HepG2 (cell line): ENCODE data around the gene NPBWR2. TPM values are rescaled to one million over a fixed set of nuclear protein-coding genes. Genes with fewer than 3 reads are reported as not detected.

ENCODE experiments used
- ELF4 ChIP-seq: sonication (generic); formaldehyde crosslinking; IDR thresholded peaks from 2 replicates; pipeline ENCODE4 v1.5.0; 2020; ENCODE audit warnings: missing genetic modification reagents, mild to moderate bottlenecking, moderate library complexity, borderline replicate concordance
- FOSL1 ChIP-seq: sonication (generic); formaldehyde crosslinking; IDR thresholded peaks from 2 replicates; pipeline ENCODE4 v1.9.0; 2021; ENCODE audit warnings: missing genetic modification reagents, borderline replicate concordance
- PAX8 ChIP-seq: sonication (generic); formaldehyde crosslinking; IDR thresholded peaks from 2 replicates; pipeline ENCODE4 v1.8.0; 2022; ENCODE audit warnings: mild to moderate bottlenecking, missing genetic modification reagents, borderline replicate concordance
- PITX1 ChIP-seq: sonication (generic); formaldehyde crosslinking; IDR thresholded peaks from 2 replicates; pipeline ENCODE4 v1.5.1; 2020; ENCODE audit warnings: mild to moderate bottlenecking, missing genetic modification reagents
- RCOR2 ChIP-seq: IDR thresholded peaks from 2 replicates; pipeline ENCODE4 v1.6.1; 2016; ENCODE audit warnings: missing biosample characterization, missing genetic modification reagents
- THYN1 ChIP-seq: sonication (generic); formaldehyde crosslinking; IDR thresholded peaks from 2 replicates; pipeline ENCODE4 v1.8.1; 2023; ENCODE audit warnings: low read depth, mild to moderate bottlenecking, moderate library complexity, missing genetic modification reagents, borderline replicate concordance
- ZNF101 ChIP-seq: sonication (generic); formaldehyde crosslinking; IDR thresholded peaks from 2 replicates; pipeline ENCODE4 v1.4.0; 2020; ENCODE audit warnings: mild to moderate bottlenecking, low read depth, missing genetic modification reagents, borderline replicate concordance
- ZNF232 ChIP-seq: sonication (generic); formaldehyde crosslinking; IDR thresholded peaks from 2 replicates; pipeline ENCODE4 v1.4.0; 2020; ENCODE audit warnings: missing genetic modification reagents, borderline replicate concordance
- ZNF3 ChIP-seq: IDR thresholded peaks from 2 replicates; pipeline ENCODE4 v1.7.0; 2017; ENCODE audit warnings: inconsistent platforms
- ZNF598 ChIP-seq: sonication (generic); formaldehyde crosslinking; IDR thresholded peaks from 2 replicates; pipeline ENCODE4 v1.5.1; 2020; ENCODE audit warnings: mild to moderate bottlenecking, missing genetic modification reagents, borderline replicate concordance
- ZNF746 ChIP-seq: sonication (generic); formaldehyde crosslinking; IDR thresholded peaks from 2 replicates; pipeline ENCODE4 v1.8.0; 2022; ENCODE audit warnings: mild to moderate bottlenecking, missing genetic modification reagents
- ZNF841 ChIP-seq: sonication (generic); formaldehyde crosslinking; IDR thresholded peaks from 2 replicates; pipeline ENCODE4 v1.8.1; 2023; ENCODE audit warnings: missing genetic modification reagents, borderline replicate concordance
- polyA plus RNA-seq, 8 experiments: library from polyadenylated mRNA; depleted of rRNA in 3 of 8; stranded (reverse) in 7 of 8; unstranded in 1 of 8; fragments of >200 nt; fragmentation: Illumina TruSeq in 4 of 8; extraction: Trizol in 4 of 8; gene quantifications; 2 replicates each; pipeline versions ENCODE4 v1.2.1 to v1.2.3, GENCODE V29; 2011 to 2016; ENCODE audit warnings: low read depth in 4 of 8, missing spikeins in 1 of 8, mixed read lengths in 1 of 8; ENCODE audit not compliant: insufficient read depth in 1 of 8
- total RNA-seq, 5 experiments: library from RNA; depleted of rRNA; stranded (reverse); fragments of >200 nt; fragmentation: Illumina TruSeq; extraction: Trizol; gene quantifications; 2 replicates each; pipeline ENCODE4 v1.2.3, GENCODE V29; 2016; ENCODE audit warnings: low read depth in 1 of 5
- TF ChIP-seq, protein P1 (sequence below): sonication (generic); formaldehyde crosslinking; IDR thresholded peaks from 2 replicates; pipeline ENCODE4 v1.4.0; 2020; ENCODE audit warnings: missing genetic modification reagents
- TF ChIP-seq, protein P2 (sequence below): sonication (generic); formaldehyde crosslinking; IDR thresholded peaks from 2 replicates; pipeline ENCODE4 v1.4.0; 2020; ENCODE audit warnings: missing genetic modification reagents, borderline replicate concordance
- TF ChIP-seq, protein P3 (sequence below): sonication (generic); formaldehyde crosslinking; IDR thresholded peaks from 2 replicates; pipeline ENCODE4 v1.8.1; 2023; ENCODE audit warnings: mild to moderate bottlenecking, missing genetic modification reagents
- TF ChIP-seq, protein P4 (sequence below): sonication (generic); formaldehyde crosslinking; conservative IDR thresholded peaks from 2 replicates; pipeline ENCODE4 v1.4.0; 2020; ENCODE audit warnings: missing genetic modification reagents
- TF ChIP-seq, protein P5 (sequence below): sonication (generic); formaldehyde crosslinking; IDR thresholded peaks from 2 replicates; pipeline ENCODE4 v1.5.1; 2020; ENCODE audit warnings: missing genetic modification reagents, mild to moderate bottlenecking, borderline replicate concordance

The NPBWR2 gene
- total and polyA plus RNA-seq, 2 of the 13 experiments (the other 11 are each of a cell fraction or from before 2014, with no cell fraction given) = not detected

DNA sequence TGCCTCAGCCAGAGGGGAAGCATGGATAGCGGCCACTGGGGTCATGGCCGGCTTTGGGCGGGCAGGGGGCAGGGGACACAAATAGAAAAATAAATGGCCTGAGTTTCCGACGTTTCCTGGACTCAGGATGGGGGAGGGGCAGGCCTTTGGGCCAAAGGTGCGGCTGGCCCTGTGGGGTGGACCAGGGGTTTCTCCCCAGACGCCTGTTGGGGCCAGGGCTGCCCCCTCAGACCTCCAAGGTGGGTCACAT is 50.8 kb downstream of the NPBWR2 start (continued):
- TF ChIP-seq, protein P1, sequence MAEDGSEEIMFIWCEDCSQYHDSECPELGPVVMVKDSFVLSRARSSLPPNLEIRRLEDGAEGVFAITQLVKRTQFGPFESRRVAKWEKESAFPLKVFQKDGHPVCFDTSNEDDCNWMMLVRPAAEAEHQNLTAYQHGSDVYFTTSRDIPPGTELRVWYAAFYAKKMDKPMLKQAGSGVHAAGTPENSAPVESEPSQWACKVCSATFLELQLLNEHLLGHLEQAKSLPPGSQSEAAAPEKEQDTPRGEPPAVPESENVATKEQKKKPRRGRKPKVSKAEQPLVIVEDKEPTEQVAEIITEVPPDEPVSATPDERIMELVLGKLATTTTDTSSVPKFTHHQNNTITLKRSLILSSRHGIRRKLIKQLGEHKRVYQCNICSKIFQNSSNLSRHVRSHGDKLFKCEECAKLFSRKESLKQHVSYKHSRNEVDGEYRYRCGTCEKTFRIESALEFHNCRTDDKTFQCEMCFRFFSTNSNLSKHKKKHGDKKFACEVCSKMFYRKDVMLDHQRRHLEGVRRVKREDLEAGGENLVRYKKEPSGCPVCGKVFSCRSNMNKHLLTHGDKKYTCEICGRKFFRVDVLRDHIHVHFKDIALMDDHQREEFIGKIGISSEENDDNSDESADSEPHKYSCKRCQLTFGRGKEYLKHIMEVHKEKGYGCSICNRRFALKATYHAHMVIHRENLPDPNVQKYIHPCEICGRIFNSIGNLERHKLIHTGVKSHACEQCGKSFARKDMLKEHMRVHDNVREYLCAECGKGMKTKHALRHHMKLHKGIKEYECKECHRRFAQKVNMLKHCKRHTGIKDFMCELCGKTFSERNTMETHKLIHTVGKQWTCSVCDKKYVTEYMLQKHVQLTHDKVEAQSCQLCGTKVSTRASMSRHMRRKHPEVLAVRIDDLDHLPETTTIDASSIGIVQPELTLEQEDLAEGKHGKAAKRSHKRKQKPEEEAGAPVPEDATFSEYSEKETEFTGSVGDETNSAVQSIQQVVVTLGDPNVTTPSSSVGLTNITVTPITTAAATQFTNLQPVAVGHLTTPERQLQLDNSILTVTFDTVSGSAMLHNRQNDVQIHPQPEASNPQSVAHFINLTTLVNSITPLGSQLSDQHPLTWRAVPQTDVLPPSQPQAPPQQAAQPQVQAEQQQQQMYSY = no peak
- TF ChIP-seq, protein P2, sequence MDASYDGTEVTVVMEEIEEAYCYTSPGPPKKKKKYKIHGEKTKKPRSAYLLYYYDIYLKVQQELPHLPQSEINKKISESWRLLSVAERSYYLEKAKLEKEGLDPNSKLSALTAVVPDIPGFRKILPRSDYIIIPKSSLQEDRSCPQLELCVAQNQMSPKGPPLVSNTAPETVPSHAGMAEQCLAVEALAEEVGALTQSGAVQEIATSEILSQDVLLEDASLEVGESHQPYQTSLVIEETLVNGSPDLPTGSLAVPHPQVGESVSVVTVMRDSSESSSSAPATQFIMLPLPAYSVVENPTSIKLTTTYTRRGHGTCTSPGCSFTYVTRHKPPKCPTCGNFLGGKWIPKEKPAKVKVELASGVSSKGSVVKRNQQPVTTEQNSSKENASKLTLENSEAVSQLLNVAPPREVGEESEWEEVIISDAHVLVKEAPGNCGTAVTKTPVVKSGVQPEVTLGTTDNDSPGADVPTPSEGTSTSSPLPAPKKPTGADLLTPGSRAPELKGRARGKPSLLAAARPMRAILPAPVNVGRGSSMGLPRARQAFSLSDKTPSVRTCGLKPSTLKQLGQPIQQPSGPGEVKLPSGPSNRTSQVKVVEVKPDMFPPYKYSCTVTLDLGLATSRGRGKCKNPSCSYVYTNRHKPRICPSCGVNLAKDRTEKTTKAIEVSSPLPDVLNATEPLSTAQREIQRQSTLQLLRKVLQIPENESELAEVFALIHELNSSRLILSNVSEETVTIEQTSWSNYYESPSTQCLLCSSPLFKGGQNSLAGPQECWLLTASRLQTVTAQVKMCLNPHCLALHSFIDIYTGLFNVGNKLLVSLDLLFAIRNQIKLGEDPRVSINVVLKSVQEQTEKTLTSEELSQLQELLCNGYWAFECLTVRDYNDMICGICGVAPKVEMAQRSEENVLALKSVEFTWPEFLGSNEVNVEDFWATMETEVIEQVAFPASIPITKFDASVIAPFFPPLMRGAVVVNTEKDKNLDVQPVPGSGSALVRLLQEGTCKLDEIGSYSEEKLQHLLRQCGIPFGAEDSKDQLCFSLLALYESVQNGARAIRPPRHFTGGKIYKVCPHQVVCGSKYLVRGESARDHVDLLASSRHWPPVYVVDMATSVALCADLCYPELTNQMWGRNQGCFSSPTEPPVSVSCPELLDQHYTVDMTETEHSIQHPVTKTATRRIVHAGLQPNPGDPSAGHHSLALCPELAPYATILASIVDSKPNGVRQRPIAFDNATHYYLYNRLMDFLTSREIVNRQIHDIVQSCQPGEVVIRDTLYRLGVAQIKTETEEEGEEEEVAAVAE (CRISPR knock-in tag) = no peak
- TF ChIP-seq, protein P3, sequence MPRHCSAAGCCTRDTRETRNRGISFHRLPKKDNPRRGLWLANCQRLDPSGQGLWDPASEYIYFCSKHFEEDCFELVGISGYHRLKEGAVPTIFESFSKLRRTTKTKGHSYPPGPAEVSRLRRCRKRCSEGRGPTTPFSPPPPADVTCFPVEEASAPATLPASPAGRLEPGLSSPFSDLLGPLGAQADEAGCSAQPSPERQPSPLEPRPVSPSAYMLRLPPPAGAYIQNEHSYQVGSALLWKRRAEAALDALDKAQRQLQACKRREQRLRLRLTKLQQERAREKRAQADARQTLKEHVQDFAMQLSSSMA (CRISPR knock-in tag) = peak; percentile 88; the same call in 1 of the 2 replicates
- no peak for TF ChIP-seq THYN1 (CRISPR knock-in tag)
- TF ChIP-seq, protein P4, sequence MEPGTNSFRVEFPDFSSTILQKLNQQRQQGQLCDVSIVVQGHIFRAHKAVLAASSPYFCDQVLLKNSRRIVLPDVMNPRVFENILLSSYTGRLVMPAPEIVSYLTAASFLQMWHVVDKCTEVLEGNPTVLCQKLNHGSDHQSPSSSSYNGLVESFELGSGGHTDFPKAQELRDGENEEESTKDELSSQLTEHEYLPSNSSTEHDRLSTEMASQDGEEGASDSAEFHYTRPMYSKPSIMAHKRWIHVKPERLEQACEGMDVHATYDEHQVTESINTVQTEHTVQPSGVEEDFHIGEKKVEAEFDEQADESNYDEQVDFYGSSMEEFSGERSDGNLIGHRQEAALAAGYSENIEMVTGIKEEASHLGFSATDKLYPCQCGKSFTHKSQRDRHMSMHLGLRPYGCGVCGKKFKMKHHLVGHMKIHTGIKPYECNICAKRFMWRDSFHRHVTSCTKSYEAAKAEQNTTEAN (CRISPR knock-in tag) = no peak
- TF ChIP-seq ZNF232 (CRISPR knock-in tag) = no peak
- TF ChIP-seq FOSL1 (CRISPR knock-in tag) = no peak
- TF ChIP-seq ELF4 = 0 out of 2 replicates have a peak, but pooled peaks have one; percentile 56
- TF ChIP-seq ZNF841 (CRISPR knock-in tag) = no peak
- TF ChIP-seq, protein P5, sequence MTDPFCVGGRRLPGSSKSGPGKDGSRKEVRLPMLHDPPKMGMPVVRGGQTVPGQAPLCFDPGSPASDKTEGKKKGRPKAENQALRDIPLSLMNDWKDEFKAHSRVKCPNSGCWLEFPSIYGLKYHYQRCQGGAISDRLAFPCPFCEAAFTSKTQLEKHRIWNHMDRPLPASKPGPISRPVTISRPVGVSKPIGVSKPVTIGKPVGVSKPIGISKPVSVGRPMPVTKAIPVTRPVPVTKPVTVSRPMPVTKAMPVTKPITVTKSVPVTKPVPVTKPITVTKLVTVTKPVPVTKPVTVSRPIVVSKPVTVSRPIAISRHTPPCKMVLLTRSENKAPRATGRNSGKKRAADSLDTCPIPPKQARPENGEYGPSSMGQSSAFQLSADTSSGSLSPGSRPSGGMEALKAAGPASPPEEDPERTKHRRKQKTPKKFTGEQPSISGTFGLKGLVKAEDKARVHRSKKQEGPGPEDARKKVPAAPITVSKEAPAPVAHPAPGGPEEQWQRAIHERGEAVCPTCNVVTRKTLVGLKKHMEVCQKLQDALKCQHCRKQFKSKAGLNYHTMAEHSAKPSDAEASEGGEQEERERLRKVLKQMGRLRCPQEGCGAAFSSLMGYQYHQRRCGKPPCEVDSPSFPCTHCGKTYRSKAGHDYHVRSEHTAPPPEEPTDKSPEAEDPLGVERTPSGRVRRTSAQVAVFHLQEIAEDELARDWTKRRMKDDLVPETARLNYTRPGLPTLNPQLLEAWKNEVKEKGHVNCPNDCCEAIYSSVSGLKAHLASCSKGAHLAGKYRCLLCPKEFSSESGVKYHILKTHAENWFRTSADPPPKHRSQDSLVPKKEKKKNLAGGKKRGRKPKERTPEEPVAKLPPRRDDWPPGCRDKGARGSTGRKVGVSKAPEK (CRISPR knock-in tag) = no peak; the same call in 1 of the 2 replicates
- no peak; the same call in 1 of the 2 replicates for TF ChIP-seq ZNF746 (CRISPR knock-in tag)
- 0 out of 2 replicates have a peak, but pooled peaks have one; percentile 32 for TF ChIP-seq PAX8 (CRISPR knock-in tag)
- TF ChIP-seq RCOR2 (CRISPR knock-in tag) = no peak
- TF ChIP-seq ZNF101 (CRISPR knock-in tag) = no peak
- TF ChIP-seq ZNF598 (CRISPR knock-in tag) = no peak
- no peak for TF ChIP-seq PITX1
- no peak for TF ChIP-seq ZNF3 (CRISPR knock-in tag)
